Ureter (tissue), 1 donor: ENCODE measurements around the gene ZNF521. TPM values are rescaled to one million over a fixed set of nuclear protein-coding genes. Genes with fewer than 3 reads are reported as not detected.

Experiments
- DNase-seq: peaks from one replicate; pipeline ENCODE4 v3.0.0-alpha.2; 2020; ENCODE audit warnings: low spot score
- total RNA-seq: library from RNA; stranded (reverse); gene quantifications from one replicate; pipeline ENCODE4 v1.2.4, GENCODE V29; 2023
- donor health status: DM: yes; HTN: yes; CAD: no.

The ZNF521 gene
- 11.6 TPM for total RNA-seq

- DNase-seq = peak; percentile 75
Observed at GRCh38 chr18:25351777-25352628, at the start of gene ZNF521. Gene ZNF521, minus strand, starts transcription at chr18:25352166. Its CDS starts 1,220 bp downstream, at chr18:25350946.

- DNase-seq = no peak
Observed at GRCh38 chr18:25399554-25399953, 47.6 kb upstream of the ZNF521 start.

GRCh38 chr18:25392192-25392591 lies 40.2 kb upstream of the ZNF521 start:
- no peak for DNase-seq

GRCh38 chr18:25373432-25374179 lies 21.6 kb upstream of the ZNF521 start:
- DNase-seq = no peak

- DNase-seq = no peak
Observed at GRCh38 chr18:25370391-25370790, 18.4 kb upstream of the ZNF521 start.

- DNase-seq = no peak
Observed at GRCh38 chr18:25365242-25365641, 13.3 kb upstream of the ZNF521 start.

- no peak for DNase-seq
Observed at GRCh38 chr18:25364732-25365131, 12.8 kb upstream of the ZNF521 start.

GRCh38 chr18:25360301-25360899 lies 8.4 kb upstream of the ZNF521 start:
- DNase-seq = no peak

GRCh38 chr18:25353080-25353479 lies 1.1 kb upstream of the ZNF521 start:
- no peak for DNase-seq

GRCh38 chr18:25352629-25353005 lies 651 bp upstream of the ZNF521 start:
- no peak for DNase-seq

GRCh38 chr18:25351280-25351775 lies 638 bp downstream of the ZNF521 start:
- DNase-seq = no peak

- DNase-seq = peak; percentile 43
Observed at GRCh38 chr18:25350489-25351251, 1.3 kb downstream of the ZNF521 start.

GRCh38 chr18:25349926-25350487 lies 2.0 kb downstream of the ZNF521 start:
- DNase-seq = peak; percentile 44

GRCh38 chr18:25349131-25349925 lies 2.6 kb downstream of the ZNF521 start:
- DNase-seq = peak; percentile 43

- no peak for DNase-seq
Observed at GRCh38 chr18:25348386-25349130, 3.4 kb downstream of the ZNF521 start.

- no peak for DNase-seq
Observed at GRCh38 chr18:25346561-25346960, 5.4 kb downstream of the ZNF521 start.

- no peak for DNase-seq
Observed at GRCh38 chr18:25345081-25345866, 6.7 kb downstream of the ZNF521 start.

GRCh38 chr18:25341831-25342230 lies 10.1 kb downstream of the ZNF521 start:
- no peak for DNase-seq

- DNase-seq = no peak
Observed at GRCh38 chr18:25340762-25341161, 11.2 kb downstream of the ZNF521 start.
